Activated CD8-positive, alpha-beta T cell treated with anti-CD3 and anti-CD28 coated beads for 36 hours (primary cell): ENCODE results near the gene ANO1. TPM values are rescaled to one million over a fixed set of nuclear protein-coding genes. Genes with fewer than 3 reads are reported as not detected.

ENCODE experiments used
- ATAC-seq: fragments of 200-7000 bp; cut with Tn5 transposase; one replicate; pipeline ENCODE4 v1.10.0; 2021; ENCODE audit warnings: mild to moderate bottlenecking, moderate library complexity
- CTCF ChIA-PET: fragments of 350-600 bp; sonication (Branson Sonifier 250); formaldehyde crosslinking; loops from one replicate; lab custom pipeline; 2021; ENCODE audit warnings: antibody characterized with exemption; lab: Charles Lee
- POLR2A ChIA-PET: fragments of 350-600 bp; sonication (Branson Sonifier 250); formaldehyde crosslinking; loops from one replicate; lab custom pipeline; 2021; ENCODE audit warnings: antibody characterized with exemption; lab: Charles Lee
- DNase-seq: peaks from one replicate; pipeline ENCODE4 v3.0.0-alpha.2; 2020
- H3K27ac Mint-ChIP-seq: one replicate; pipeline ENCODE4 v1.8.0; 2021; ENCODE audit warnings: mild to moderate bottlenecking, mixed read lengths
- H3K27me3 Mint-ChIP-seq: one replicate; pipeline ENCODE4 v1.8.0; 2021; ENCODE audit warnings: mixed read lengths
- H3K36me3 Mint-ChIP-seq: one replicate; pipeline ENCODE4 v1.8.0; 2021; ENCODE audit warnings: low read depth, mixed read lengths
- H3K4me1 Mint-ChIP-seq: one replicate; pipeline ENCODE4 v1.8.0; 2021; ENCODE audit warnings: low read depth, mixed read lengths
- H3K4me3 Mint-ChIP-seq: one replicate; pipeline ENCODE4 v1.8.0; 2021; ENCODE audit warnings: mild to moderate bottlenecking, moderate library complexity, mixed read lengths
- H3K9me3 Mint-ChIP-seq: one replicate; pipeline ENCODE4 v1.8.0; 2021; ENCODE audit warnings: mixed read lengths
- CTCF ChIP-seq: fragments of 200-600 bp; IDR thresholded peaks from one replicate; pipeline ENCODE4 v1.8.0; 2022; ENCODE audit warnings: antibody characterized with exemption, mild to moderate bottlenecking
- intact Hi-C: fragments of 100-400 bp; cut with micrococcal nuclease; formaldehyde crosslinking; loops from one replicate; pipeline ENCODE4 v1.10.0; 2022
- total RNA-seq, 2 experiments: library from RNA; stranded (reverse); gene quantifications; one replicate each; pipeline ENCODE4 v1.2.3, GENCODE V29; 2021

ANO1 gene
- total RNA-seq, 2 experiments from 2014 or later = not detected

- ChIA-PET POLR2A (no interaction called here), CTCF (no interaction called here)
- Mint-ChIP-seq H3K27ac (no peak overlapping the region), H3K27me3 (peaks cover 2% of the 10 kb centered on the region), H3K9me3 (no peaks in the 10 kb centered on the region), H3K4me3 (no peak overlapping the region), H3K36me3 (no peaks in the 10 kb centered on the region), H3K4me1 (no peaks in the 10 kb centered on the region)
- TF ChIP-seq CTCF = no peak
- ATAC-seq (no peak), DNase-seq (no peak)
- intact Hi-C loops = no loop called here
Measured at GRCh38 chr11:70230840-70231710, 153.0 kb downstream of the ANO1 start.

GRCh38 chr11:70233034-70233433, 154.9 kb downstream of the ANO1 start:
- DNase-seq = no peak
- no peak for ATAC-seq
- CTCF ChIA-PET = no interaction called here
- Mint-ChIP-seq H3K4me1 (no peaks in the 10 kb centered on the region), H3K27me3 (peaks cover 4% of the 10 kb centered on the region), H3K27ac (no peak overlapping the region), H3K36me3 (no peaks in the 10 kb centered on the region), H3K4me3 (no peak overlapping the region), H3K9me3 (no peaks in the 10 kb centered on the region)
- no peak for TF ChIP-seq CTCF
- POLR2A ChIA-PET = interaction anchor here (0.6 to 1.1 kb wide), 3 partner anchors 28 to 33 kb away, joined by 3 to 4 read pairs (median 3); no protein-coding TSS in a partner anchor
- intact Hi-C loops = no loop called here

DNA sequence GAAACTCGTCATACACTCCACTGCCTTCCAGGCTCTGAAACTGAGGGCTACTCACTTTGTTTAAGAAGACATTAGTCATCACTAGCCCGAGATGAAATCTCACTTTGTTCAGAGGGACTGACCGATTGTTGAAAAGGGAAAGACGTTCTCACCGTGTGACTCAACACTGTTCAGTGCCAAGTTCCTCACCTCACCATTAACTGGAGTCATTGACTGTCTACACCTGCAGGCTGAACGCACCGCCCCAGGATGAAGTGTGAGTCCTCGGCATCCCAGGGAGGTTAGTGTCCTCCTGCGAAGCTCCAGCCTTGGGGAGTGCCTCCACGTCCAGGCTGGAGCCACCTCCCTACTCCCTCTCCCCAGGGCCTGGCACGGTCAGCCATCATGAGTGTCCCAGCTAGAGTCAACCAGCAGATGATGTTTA, 155.4 kb downstream of the ANO1 start:
- POLR2A ChIA-PET = interaction anchor here (0.6 to 1.1 kb wide), 2 partner anchors 29 to 32 kb away, joined by 3 read pairs; no protein-coding TSS in a partner anchor
- peaks cover 4% of the 10 kb centered on the region for H3K27me3 Mint-ChIP-seq
- no peaks in the 10 kb centered on the region for H3K36me3 Mint-ChIP-seq
- no peaks in the 10 kb centered on the region for H3K9me3 Mint-ChIP-seq
- no peak overlapping the region for H3K4me3 Mint-ChIP-seq
- ATAC-seq (no peak), DNase-seq (no peak)
- TF ChIP-seq CTCF = no peak
- no peak overlapping the region for H3K27ac Mint-ChIP-seq
- intact Hi-C loops = no loop called here
- H3K4me1 Mint-ChIP-seq = no peaks in the 10 kb centered on the region
- CTCF ChIA-PET = no interaction called here

GRCh38 chr11:70233962-70234361, 155.8 kb downstream of the ANO1 start:
- Mint-ChIP-seq H3K9me3 (no peaks in the 10 kb centered on the region), H3K36me3 (no peaks in the 10 kb centered on the region), H3K27me3 (peaks cover 4% of the 10 kb centered on the region), H3K27ac (no peak overlapping the region), H3K4me3 (no peak overlapping the region), H3K4me1 (no peaks in the 10 kb centered on the region)
- intact Hi-C loops = no loop called here
- ATAC-seq (no peak), DNase-seq (no peak)
- POLR2A ChIA-PET = no interaction called here
- CTCF ChIA-PET = no interaction called here
- no peak for TF ChIP-seq CTCF

Other genes starting within 250 kb of the ANO1 start
- gene FADD, start 125.0 kb downstream of the ANO1 start, total RNA-seq = 10 to 100 TPM; 27.6 to 29.6 TPM
- gene PPFIA1, start 192.4 kb downstream of the ANO1 start, total RNA-seq = 10 to 100 TPM; 27.2 to 30.9 TPM